ENCODE data around the gene GPSM3. TPM values are rescaled to one million over a fixed set of nuclear protein-coding genes. Genes with fewer than 3 reads are reported as not detected.

The GPSM3 gene
- total and polyA plus RNA-seq, 3 experiments from 2014 or later, result 82.0 to 136 (median 89.5) TPM

Other genes with a start within 250 kb of the GPSM3 start
- gene CFB, start 246.5 kb downstream of the GPSM3 start, total RNA-seq, result under 1 TPM; 0.31 to 0.40 TPM
- gene CFB, start 246.5 kb downstream of the GPSM3 start, polyA plus RNA-seq, result 0.83 TPM
- gene NELFE, start 233.7 kb downstream of the GPSM3 start, total RNA-seq, result 10 to 100 TPM; 86.1 to 90.6 TPM
- gene NELFE, start 233.7 kb downstream of the GPSM3 start, polyA plus RNA-seq, result 79.6 TPM
- gene SKIC2, start 233.5 kb downstream of the GPSM3 start, total RNA-seq, result 100 to 1,000 TPM; 110 to 114 TPM
- 21.1 TPM for gene SKIC2, start 233.5 kb downstream of the GPSM3 start, polyA plus RNA-seq
- gene DXO, start 220.5 kb downstream of the GPSM3 start, total RNA-seq, result 10 to 100 TPM; 13.8 to 15.8 TPM
- gene DXO, start 220.5 kb downstream of the GPSM3 start, polyA plus RNA-seq, result 16.8 TPM
- gene C4A, start 210.6 kb downstream of the GPSM3 start, total RNA-seq, result 1 to 10 TPM; 3.3 to 3.4 TPM
- gene C4A, start 210.6 kb downstream of the GPSM3 start, polyA plus RNA-seq, result 0.40 TPM
- 1 to 10 TPM; 2.2 to 3.7 TPM for gene C4B, start 177.8 kb downstream of the GPSM3 start, total RNA-seq
- 0.70 TPM for gene C4B, start 177.8 kb downstream of the GPSM3 start, polyA plus RNA-seq
- gene CYP21A2, start 154.2 kb downstream of the GPSM3 start, total RNA-seq, result under 1 TPM; 0.37 to 0.40 TPM
- gene CYP21A2, start 154.2 kb downstream of the GPSM3 start, polyA plus RNA-seq, result not detected
- 1 to 10 TPM; 2.5 to 4.9 TPM for gene TNXB, start 83.3 kb downstream of the GPSM3 start, total RNA-seq
- not detected for gene TNXB, start 83.3 kb downstream of the GPSM3 start, polyA plus RNA-seq
- gene ATF6B, start 64.4 kb downstream of the GPSM3 start, total RNA-seq, result 10 to 100 TPM; 72.5 to 74.4 TPM
- gene ATF6B, start 64.4 kb downstream of the GPSM3 start, polyA plus RNA-seq, result 20.7 TPM
- gene FKBPL, start 62.4 kb downstream of the GPSM3 start, total RNA-seq, result 1 to 10 TPM; 6.8 to 8.1 TPM
- 2.3 TPM for gene FKBPL, start 62.4 kb downstream of the GPSM3 start, polyA plus RNA-seq
- under 1 TPM; 0.35 to 0.55 TPM for gene PRRT1, start 40.7 kb downstream of the GPSM3 start, total RNA-seq
- gene PRRT1, start 40.7 kb downstream of the GPSM3 start, polyA plus RNA-seq, result 0.72 TPM
- 10 to 100 TPM; 18.8 to 19.0 TPM for gene PPT2, start 38.5 kb downstream of the GPSM3 start, total RNA-seq
- gene PPT2, start 38.5 kb downstream of the GPSM3 start, polyA plus RNA-seq, result 10.0 TPM
- gene EGFL8, start 28.0 kb downstream of the GPSM3 start, total RNA-seq, result 1 to 10 TPM; 8.3 to 9.5 TPM
- not detected for gene EGFL8, start 28.0 kb downstream of the GPSM3 start, polyA plus RNA-seq
- 10 to 100 TPM; 42.5 to 42.6 TPM for gene AGPAT1, start 16.6 kb downstream of the GPSM3 start, total RNA-seq
- 23.5 TPM for gene AGPAT1, start 16.6 kb downstream of the GPSM3 start, polyA plus RNA-seq
- gene RNF5, start 14.2 kb downstream of the GPSM3 start, total RNA-seq, result 10 to 100 TPM; 52.7 to 52.9 TPM
- gene RNF5, start 14.2 kb downstream of the GPSM3 start, polyA plus RNA-seq, result 110 TPM
- gene AGER, start 8.4 kb downstream of the GPSM3 start, total RNA-seq, result 10 to 100 TPM; 11.9 to 12.5 TPM
- gene AGER, start 8.4 kb downstream of the GPSM3 start, polyA plus RNA-seq, result not detected
- gene PBX2, start 2.4 kb downstream of the GPSM3 start, total RNA-seq, result 10 to 100 TPM; 63.5 to 69.4 TPM
- gene PBX2, start 2.4 kb downstream of the GPSM3 start, polyA plus RNA-seq, result 2.2 TPM
- gene NOTCH4, start 31.4 kb upstream of the GPSM3 start, total RNA-seq, result 1 to 10 TPM; 1.3 to 1.4 TPM
- 0.71 TPM for gene NOTCH4, start 31.4 kb upstream of the GPSM3 start, polyA plus RNA-seq
- not detected for gene TSBP1, start 179.3 kb upstream of the GPSM3 start, total RNA-seq
- gene TSBP1, start 179.3 kb upstream of the GPSM3 start, polyA plus RNA-seq, result not detected
- not detected for gene BTNL2, start 214.5 kb upstream of the GPSM3 start, total RNA-seq
- gene BTNL2, start 214.5 kb upstream of the GPSM3 start, polyA plus RNA-seq, result not detected
- 10 to 100 TPM; 36.6 to 39.1 TPM for gene HLA-DRA, start 247.2 kb upstream of the GPSM3 start, total RNA-seq
- 41.3 TPM for gene HLA-DRA, start 247.2 kb upstream of the GPSM3 start, polyA plus RNA-seq